GM12873 (cell line): ENCODE measurements around the gene GCH1.

Experiments used
- CTCF ChIP-seq: IDR thresholded peaks from 2 replicates; pipeline ENCODE4 v1.5.1; 2012; ENCODE audit warnings: low read depth, mild to moderate bottlenecking, moderate library complexity, low read length, control low read depth; ENCODE audit not compliant: insufficient read depth; ENCODE audit errors: missing control alignments

GCH1 gene

GRCh38 chr14:54867011-54867410, 35.6 kb downstream of the GCH1 start:
- no peak for TF ChIP-seq CTCF

- no peak for TF ChIP-seq CTCF
Observed at GRCh38 chr14:54866588-54866987, 36.0 kb downstream of the GCH1 start.

- no peak for TF ChIP-seq CTCF
Observed at GRCh38 chr14:54864526-54864925, 38.1 kb downstream of the GCH1 start.

GRCh38 chr14:54857830-54858269, 44.8 kb downstream of the GCH1 start:
- no peak for TF ChIP-seq CTCF

- no peak for TF ChIP-seq CTCF
Observed at GRCh38 chr14:54856152-54856551, 46.5 kb downstream of the GCH1 start.

GRCh38 chr14:54854181-54854580, 48.4 kb downstream of the GCH1 start:
- no peak for TF ChIP-seq CTCF

GRCh38 chr14:54853339-54853738, 49.3 kb downstream of the GCH1 start:
- TF ChIP-seq CTCF = no peak
